ENCODE results near the gene RGS7BP. TPM values are rescaled to one million over a fixed set of nuclear protein-coding genes. Genes with fewer than 3 reads are reported as not detected.

The RGS7BP gene
- total and polyA plus RNA-seq, 2 of the 13 experiments (the other 11 are each of a cell fraction or from before 2014, with no cell fraction given): not detected

DNA sequence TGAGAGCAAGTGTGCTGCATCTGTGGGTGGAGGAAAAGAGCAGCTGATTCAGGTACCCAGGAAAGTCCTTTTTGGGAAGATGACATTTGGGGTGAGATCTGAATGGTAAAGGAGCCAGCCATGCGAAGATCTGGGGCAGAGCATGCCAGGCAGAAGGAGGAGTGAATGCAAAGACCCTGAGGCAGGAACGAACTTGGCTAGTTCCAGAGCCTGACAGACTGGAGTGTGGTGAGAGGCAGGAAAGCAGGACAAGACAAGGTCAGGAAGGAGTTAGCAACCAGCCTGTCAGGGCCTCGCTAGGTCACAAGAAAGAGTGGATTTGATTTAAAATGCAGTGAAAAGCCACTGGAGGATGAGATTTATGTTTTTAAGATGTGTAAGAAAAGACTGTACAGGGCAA is 28.2 kb downstream of the RGS7BP start:
- Histone ChIP-seq H3K9me3 (ENCODE audit: low read length) (no peaks in the 10 kb centered on the region), H3K36me3 (replicated peaks in 1 of 2; ENCODE audit: control insufficient read depth in 1 of 2, insufficient read depth in 2 of 2, low read length in 2 of 2) (no peaks in the 10 kb centered on the region), H4K20me1 (ENCODE audit: insufficient read depth, low read length) (no peaks in the 10 kb centered on the region), H3K4me1 (ENCODE audit: insufficient read depth, low read length) (no peaks in the 10 kb centered on the region), H3K27ac (ENCODE audit: extremely low read length, insufficient read depth, low read length) (no peak overlapping the region), H3K79me2 (ENCODE audit: insufficient read depth, low read length) (no peaks in the 10 kb centered on the region), H3K4me3 (replicated peaks in 1 of 3; ENCODE audit: insufficient read depth in 1 of 3, low read depth in 2 of 3, low read length in 3 of 3) (no peak overlapping the region), H3K9ac (ENCODE audit: insufficient read depth, low read depth, low read length) (no peak overlapping the region), H2AFZ (ENCODE audit: low read length) (no peak overlapping the region), H3K27me3 (ENCODE audit: control insufficient read depth in 1 of 2, insufficient read depth in 2 of 2, low read length in 2 of 2) (no peaks in the 10 kb centered on the region; a peak in 1 of 5 replicates), H3K4me2 (ENCODE audit: low read depth, low read length) (no peak overlapping the region)
- FAIRE-seq: no peak
- intact Hi-C loops (cut with micrococcal nuclease; ENCODE audit: unreplicated experiment) (no loop called here), in situ Hi-C loops (cut with HindIII; ENCODE audit: extremely low pct_ligation_motif_present, low pct_unique_long_range_greater_than_20kb) (no loop called here)
- no peak for ATAC-seq
- ChIA-PET CTCF (ENCODE audit: low intra/inter-chr PET ratio, low total read pairs) (no interaction called here), POLR2A (no interaction called here)
- DNase-seq (ENCODE audit: low spot score): no peak
- BruUV-seq (replicated peaks): no TSS peak
- WGBS (ENCODE audit: low lambda C conversion rate): 0% methylated on average over 3 of the region's 3 CpGs
- TF ChIP-seq SMAD3 (CRISPR knock-in tag; IDR thresholded peaks at IDR 0.05) (no peak), FOSL2 (CRISPR knock-in tag; IDR thresholded peaks at IDR 0.05) (no peak), NFRKB (IDR thresholded peaks at IDR 0.05) (no peak), ZC3H4 (CRISPR knock-in tag; IDR thresholded peaks at IDR 0.05; ENCODE audit: borderline replicate concordance) (no peak), PCBP1 (IDR thresholded peaks at IDR 0.05; ENCODE audit: borderline replicate concordance, low read depth, low read length) (no peak), ZBTB42 (CRISPR knock-in tag; IDR thresholded peaks at IDR 0.05) (no peak), XBP1 (CRISPR knock-in tag; IDR thresholded peaks at IDR 0.05) (no peak), NONO (IDR thresholded peaks at IDR 0.05) (no peak), NONO (CRISPR knock-in tag; conservative IDR thresholded peaks at IDR 0.05) (no peak), ETV5 (CRISPR knock-in tag; IDR thresholded peaks at IDR 0.05; ENCODE audit: borderline replicate concordance) (no peak), KDM2A (CRISPR knock-in tag; IDR thresholded peaks at IDR 0.05; ENCODE audit: borderline replicate concordance, low read depth) (no peak), KAT8 (CRISPR knock-in tag; IDR thresholded peaks at IDR 0.05) (no peak), PHF21A (CRISPR knock-in tag; IDR thresholded peaks at IDR 0.05) (no peak), HMG20B (CRISPR knock-in tag; conservative IDR thresholded peaks at IDR 0.05) (no peak)
- TF ChIP-seq, protein P1, sequence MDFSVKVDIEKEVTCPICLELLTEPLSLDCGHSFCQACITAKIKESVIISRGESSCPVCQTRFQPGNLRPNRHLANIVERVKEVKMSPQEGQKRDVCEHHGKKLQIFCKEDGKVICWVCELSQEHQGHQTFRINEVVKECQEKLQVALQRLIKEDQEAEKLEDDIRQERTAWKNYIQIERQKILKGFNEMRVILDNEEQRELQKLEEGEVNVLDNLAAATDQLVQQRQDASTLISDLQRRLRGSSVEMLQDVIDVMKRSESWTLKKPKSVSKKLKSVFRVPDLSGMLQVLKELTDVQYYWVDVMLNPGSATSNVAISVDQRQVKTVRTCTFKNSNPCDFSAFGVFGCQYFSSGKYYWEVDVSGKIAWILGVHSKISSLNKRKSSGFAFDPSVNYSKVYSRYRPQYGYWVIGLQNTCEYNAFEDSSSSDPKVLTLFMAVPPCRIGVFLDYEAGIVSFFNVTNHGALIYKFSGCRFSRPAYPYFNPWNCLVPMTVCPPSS (IDR thresholded peaks at IDR 0.05): no peak
- TF ChIP-seq, protein P2, sequence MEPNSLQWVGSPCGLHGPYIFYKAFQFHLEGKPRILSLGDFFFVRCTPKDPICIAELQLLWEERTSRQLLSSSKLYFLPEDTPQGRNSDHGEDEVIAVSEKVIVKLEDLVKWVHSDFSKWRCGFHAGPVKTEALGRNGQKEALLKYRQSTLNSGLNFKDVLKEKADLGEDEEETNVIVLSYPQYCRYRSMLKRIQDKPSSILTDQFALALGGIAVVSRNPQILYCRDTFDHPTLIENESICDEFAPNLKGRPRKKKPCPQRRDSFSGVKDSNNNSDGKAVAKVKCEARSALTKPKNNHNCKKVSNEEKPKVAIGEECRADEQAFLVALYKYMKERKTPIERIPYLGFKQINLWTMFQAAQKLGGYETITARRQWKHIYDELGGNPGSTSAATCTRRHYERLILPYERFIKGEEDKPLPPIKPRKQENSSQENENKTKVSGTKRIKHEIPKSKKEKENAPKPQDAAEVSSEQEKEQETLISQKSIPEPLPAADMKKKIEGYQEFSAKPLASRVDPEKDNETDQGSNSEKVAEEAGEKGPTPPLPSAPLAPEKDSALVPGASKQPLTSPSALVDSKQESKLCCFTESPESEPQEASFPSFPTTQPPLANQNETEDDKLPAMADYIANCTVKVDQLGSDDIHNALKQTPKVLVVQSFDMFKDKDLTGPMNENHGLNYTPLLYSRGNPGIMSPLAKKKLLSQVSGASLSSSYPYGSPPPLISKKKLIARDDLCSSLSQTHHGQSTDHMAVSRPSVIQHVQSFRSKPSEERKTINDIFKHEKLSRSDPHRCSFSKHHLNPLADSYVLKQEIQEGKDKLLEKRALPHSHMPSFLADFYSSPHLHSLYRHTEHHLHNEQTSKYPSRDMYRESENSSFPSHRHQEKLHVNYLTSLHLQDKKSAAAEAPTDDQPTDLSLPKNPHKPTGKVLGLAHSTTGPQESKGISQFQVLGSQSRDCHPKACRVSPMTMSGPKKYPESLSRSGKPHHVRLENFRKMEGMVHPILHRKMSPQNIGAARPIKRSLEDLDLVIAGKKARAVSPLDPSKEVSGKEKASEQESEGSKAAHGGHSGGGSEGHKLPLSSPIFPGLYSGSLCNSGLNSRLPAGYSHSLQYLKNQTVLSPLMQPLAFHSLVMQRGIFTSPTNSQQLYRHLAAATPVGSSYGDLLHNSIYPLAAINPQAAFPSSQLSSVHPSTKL (CRISPR knock-in tag; IDR thresholded peaks at IDR 0.05): no peak
- TF ChIP-seq, protein P3, sequence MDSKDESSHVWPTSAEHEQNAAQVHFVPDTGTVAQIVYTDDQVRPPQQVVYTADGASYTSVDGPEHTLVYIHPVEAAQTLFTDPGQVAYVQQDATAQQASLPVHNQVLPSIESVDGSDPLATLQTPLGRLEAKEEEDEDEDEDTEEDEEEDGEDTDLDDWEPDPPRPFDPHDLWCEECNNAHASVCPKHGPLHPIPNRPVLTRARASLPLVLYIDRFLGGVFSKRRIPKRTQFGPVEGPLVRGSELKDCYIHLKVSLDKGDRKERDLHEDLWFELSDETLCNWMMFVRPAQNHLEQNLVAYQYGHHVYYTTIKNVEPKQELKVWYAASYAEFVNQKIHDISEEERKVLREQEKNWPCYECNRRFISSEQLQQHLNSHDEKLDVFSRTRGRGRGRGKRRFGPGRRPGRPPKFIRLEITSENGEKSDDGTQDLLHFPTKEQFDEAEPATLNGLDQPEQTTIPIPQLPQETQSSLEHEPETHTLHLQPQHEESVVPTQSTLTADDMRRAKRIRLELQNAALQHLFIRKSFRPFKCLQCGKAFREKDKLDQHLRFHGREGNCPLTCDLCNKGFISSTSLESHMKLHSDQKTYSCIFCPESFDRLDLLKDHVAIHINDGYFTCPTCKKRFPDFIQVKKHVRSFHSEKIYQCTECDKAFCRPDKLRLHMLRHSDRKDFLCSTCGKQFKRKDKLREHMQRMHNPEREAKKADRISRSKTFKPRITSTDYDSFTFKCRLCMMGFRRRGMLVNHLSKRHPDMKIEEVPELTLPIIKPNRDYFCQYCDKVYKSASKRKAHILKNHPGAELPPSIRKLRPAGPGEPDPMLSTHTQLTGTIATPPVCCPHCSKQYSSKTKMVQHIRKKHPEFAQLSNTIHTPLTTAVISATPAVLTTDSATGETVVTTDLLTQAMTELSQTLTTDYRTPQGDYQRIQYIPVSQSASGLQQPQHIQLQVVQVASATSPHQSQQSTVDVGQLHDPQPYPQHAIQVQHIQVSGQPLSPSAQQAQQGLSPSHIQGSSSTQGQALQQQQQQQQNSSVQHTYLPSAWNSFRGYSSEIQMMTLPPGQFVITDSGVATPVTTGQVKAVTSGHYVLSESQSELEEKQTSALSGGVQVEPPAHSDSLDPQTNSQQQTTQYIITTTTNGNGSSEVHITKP (CRISPR knock-in tag; IDR thresholded peaks at IDR 0.05; ENCODE audit: low read depth): no peak
